Mesendoderm (in vitro differentiated cells): ENCODE measurements around the gene ANK3.

Experiments
- DNase-seq: peaks from one replicate; pipeline ENCODE4 v3.0.0; 2013
- H2AK5ac ChIP-seq: 2 replicates; pipeline ENCODE4 v1.6.1; 2013; ENCODE audit warnings: low read length, inconsistent platforms
- H2BK120ac ChIP-seq: 2 replicates; pipeline ENCODE4 v1.6.1; 2013; ENCODE audit warnings: low read depth, mild to moderate bottlenecking, low read length, moderate library complexity, mixed read lengths
- H2BK15ac ChIP-seq: replicated peaks from 2 replicates; pipeline ENCODE4 v1.6.1; 2013; ENCODE audit warnings: low read depth, mild to moderate bottlenecking, moderate library complexity
- H2BK5ac ChIP-seq: 2 replicates; pipeline ENCODE4 v1.6.1; 2013; ENCODE audit warnings: low read length, inconsistent platforms
- H3K18ac ChIP-seq: 2 replicates; pipeline ENCODE4 v1.6.1; 2013; ENCODE audit warnings: mild to moderate bottlenecking, low read length, mixed read lengths
- H3K23ac ChIP-seq: one replicate; pipeline ENCODE4 v1.6.1; 2013; ENCODE audit warnings: low read length
- H3K27ac ChIP-seq: 2 replicates; pipeline ENCODE4 v1.5.1; 2013; ENCODE audit warnings: low read depth, mild to moderate bottlenecking, inconsistent platforms, low read length, moderate library complexity
- H3K27me3 ChIP-seq: 2 replicates; pipeline ENCODE4 v1.6.1; 2013; ENCODE audit warnings: low read length, control low read depth, mild to moderate bottlenecking, inconsistent platforms; ENCODE audit not compliant: insufficient read depth, poor library complexity
- H3K36me3 ChIP-seq: 2 replicates; pipeline ENCODE4 v1.6.1; 2013; ENCODE audit warnings: low read length, inconsistent platforms; ENCODE audit not compliant: control insufficient read depth, insufficient read depth
- H3K4ac ChIP-seq: one replicate; pipeline ENCODE4 v1.6.1; 2013; ENCODE audit warnings: low read depth, mild to moderate bottlenecking, low read length, moderate library complexity
- H3K4me1 ChIP-seq: 2 replicates; pipeline ENCODE4 v1.6.1; 2013; ENCODE audit warnings: low read depth, low read length, inconsistent platforms; ENCODE audit not compliant: control insufficient read depth
- H3K4me2 ChIP-seq: 2 replicates; pipeline ENCODE4 v1.6.1; 2013; ENCODE audit warnings: low read length
- H3K4me3 ChIP-seq: 2 replicates; pipeline ENCODE4 v1.5.1; 2013; ENCODE audit warnings: mild to moderate bottlenecking, low read length
- H3K56ac ChIP-seq: one replicate; pipeline ENCODE4 v1.6.1; 2013; ENCODE audit warnings: low read length
- H3K79me1 ChIP-seq: 2 replicates; pipeline ENCODE4 v1.6.1; 2013; ENCODE audit warnings: low read length, inconsistent platforms
- H3K79me2 ChIP-seq: 2 replicates; pipeline ENCODE4 v1.6.1; 2013; ENCODE audit warnings: mild to moderate bottlenecking, low read length; ENCODE audit not compliant: control insufficient read depth, insufficient read depth
- H3K9ac ChIP-seq: 2 replicates; pipeline ENCODE4 v1.6.1; 2013; ENCODE audit warnings: low read length, inconsistent platforms
- H4K5ac ChIP-seq: one replicate; pipeline ENCODE4 v1.6.1; 2013; ENCODE audit warnings: low read length
- H4K8ac ChIP-seq: one replicate; pipeline ENCODE4 v1.6.1; 2013; ENCODE audit warnings: low read depth, mild to moderate bottlenecking, control low read depth, low read length, moderate library complexity
- WGBS: extraction: QIAGEN DNeasy Blood & Tissue Kit; methylation state at CpG from one replicate; pipeline ENCODE4 v1.1.7; 2013; ENCODE audit warnings: low lambda C conversion rate, missing lambda C conversion rate; ENCODE audit not compliant: insufficient coverage; ENCODE audit errors: extremely low coverage; 5-methylcytosine and 5-hydroxymethylcytosine counted together

The ANK3 gene

GRCh38 chr10:60358282-60358681, 31.4 kb downstream of the ANK3 start:
- Histone ChIP-seq H3K27ac (no peak overlapping the region), H3K79me2 (no peaks in the 10 kb centered on the region), H3K4me2 (no peak overlapping the region), H2BK120ac (no peak overlapping the region), H3K4ac (no peak overlapping the region), H3K27me3 (no peaks in the 10 kb centered on the region), H2AK5ac (no peak overlapping the region), H3K4me1 (peaks cover 2% of the 10 kb centered on the region), H3K18ac (no peak overlapping the region), H3K56ac (no peak overlapping the region), H2BK5ac (no peak overlapping the region), H3K79me1 (no peaks in the 10 kb centered on the region), H3K9ac (no peak overlapping the region), H3K36me3 (no peaks in the 10 kb centered on the region), H4K5ac (no peak overlapping the region), H4K8ac (no peak overlapping the region), H3K23ac (no peak overlapping the region), H3K4me3 (no peak overlapping the region), H2BK15ac (no peak overlapping the region)
- DNase-seq, result no peak

GRCh38 chr10:60353519-60354258, 36.0 kb downstream of the ANK3 start:
- H3K79me2 ChIP-seq, result no peaks in the 10 kb centered on the region
- no peaks in the 10 kb centered on the region for H3K27me3 ChIP-seq
- H3K4me1 ChIP-seq, result peaks cover 2% of the 10 kb centered on the region
- no peak overlapping the region for H2AK5ac ChIP-seq
- WGBS, result no CpG with 5 or more reads among the region's 9 CpGs
- no peaks in the 10 kb centered on the region for H3K36me3 ChIP-seq
- H2BK15ac ChIP-seq, result no peak overlapping the region
- DNase-seq, result peak; percentile 27
- no peak overlapping the region for H3K4ac ChIP-seq
- H2BK120ac ChIP-seq, result no peak overlapping the region
- no peak overlapping the region for H3K9ac ChIP-seq
- no peak overlapping the region for H2BK5ac ChIP-seq
- H3K18ac ChIP-seq, result no peak overlapping the region
- H3K23ac ChIP-seq, result no peak overlapping the region
- no peak overlapping the region for H3K27ac ChIP-seq
- no peak overlapping the region for H3K4me3 ChIP-seq
- H4K5ac ChIP-seq, result no peak overlapping the region
- H3K79me1 ChIP-seq, result no peaks in the 10 kb centered on the region
- H4K8ac ChIP-seq, result no peak overlapping the region
- no peak overlapping the region for H3K4me2 ChIP-seq
- H3K56ac ChIP-seq, result no peak overlapping the region

GRCh38 chr10:60352105-60352504, 37.6 kb downstream of the ANK3 start:
- H2BK5ac ChIP-seq, result no peak overlapping the region
- no peaks in the 10 kb centered on the region for H3K79me1 ChIP-seq
- no peak overlapping the region for H3K56ac ChIP-seq
- no peak overlapping the region for H3K4ac ChIP-seq
- no peaks in the 10 kb centered on the region for H3K79me2 ChIP-seq
- H3K27ac ChIP-seq, result no peak overlapping the region
- no peak overlapping the region for H3K9ac ChIP-seq
- H3K4me3 ChIP-seq, result no peak overlapping the region
- no peaks in the 10 kb centered on the region for H3K27me3 ChIP-seq
- H3K36me3 ChIP-seq, result no peaks in the 10 kb centered on the region
- no peak overlapping the region for H3K4me2 ChIP-seq
- no peak overlapping the region for H4K5ac ChIP-seq
- WGBS, result no CpG with 5 or more reads among the region's 5 CpGs
- no peak for DNase-seq
- H3K4me1 ChIP-seq, result peaks cover 2% of the 10 kb centered on the region
- no peak overlapping the region for H2BK15ac ChIP-seq
- no peak overlapping the region for H4K8ac ChIP-seq
- no peak overlapping the region for H2BK120ac ChIP-seq
- H3K23ac ChIP-seq, result no peak overlapping the region
- H3K18ac ChIP-seq, result no peak overlapping the region
- no peak overlapping the region for H2AK5ac ChIP-seq

- Histone ChIP-seq H2BK120ac (no peak overlapping the region), H3K79me2 (no peaks in the 10 kb centered on the region), H3K79me1 (no peaks in the 10 kb centered on the region), H4K8ac (no peak overlapping the region), H3K4me2 (no peak overlapping the region), H3K18ac (no peak overlapping the region), H3K36me3 (no peaks in the 10 kb centered on the region), H4K5ac (no peak overlapping the region), H3K23ac (no peak overlapping the region), H2AK5ac (no peak overlapping the region), H3K9ac (no peak overlapping the region), H3K27me3 (no peaks in the 10 kb centered on the region), H3K56ac (no peak overlapping the region), H3K4me3 (no peak overlapping the region), H3K4ac (no peak overlapping the region), H2BK15ac (no peak overlapping the region), H3K4me1 (peaks cover 2% of the 10 kb centered on the region), H3K27ac (no peak overlapping the region), H2BK5ac (no peak overlapping the region)
- DNase-seq, result no peak
- WGBS, result no CpG with 5 or more reads among the region's 4 CpGs
These were observed 38.4 kb downstream of the ANK3 start for GRCh38 chr10:60351191-60351853.

GRCh38 chr10:60350400-60350799, 39.3 kb downstream of the ANK3 start:
- Histone ChIP-seq H4K8ac (no peak overlapping the region), H3K79me1 (no peaks in the 10 kb centered on the region), H3K4me1 (peaks cover 2% of the 10 kb centered on the region), H3K9ac (no peak overlapping the region), H3K4ac (no peak overlapping the region), H2BK5ac (no peak overlapping the region), H3K36me3 (no peaks in the 10 kb centered on the region), H3K4me2 (no peak overlapping the region), H3K27me3 (no peaks in the 10 kb centered on the region), H2BK120ac (no peak overlapping the region), H2BK15ac (peak overlapping the region; percentile 45), H3K56ac (no peak overlapping the region), H3K4me3 (no peak overlapping the region), H4K5ac (no peak overlapping the region), H2AK5ac (no peak overlapping the region), H3K23ac (no peak overlapping the region), H3K27ac (no peak overlapping the region), H3K18ac (no peak overlapping the region), H3K79me2 (no peaks in the 10 kb centered on the region)
- DNase-seq, result no peak
- WGBS, result no CpG with 5 or more reads among the region's 2 CpGs

GRCh38 chr10:60349426-60349825, 40.2 kb downstream of the ANK3 start:
- no CpG with 5 or more reads among the region's 2 CpGs for WGBS
- H3K27ac ChIP-seq, result no peak overlapping the region
- H2BK15ac ChIP-seq, result no peak overlapping the region
- no peaks in the 10 kb centered on the region for H3K79me2 ChIP-seq
- no peak overlapping the region for H3K4me3 ChIP-seq
- no peak overlapping the region for H4K8ac ChIP-seq
- no peaks in the 10 kb centered on the region for H3K79me1 ChIP-seq
- no peak overlapping the region for H2BK120ac ChIP-seq
- H3K4me2 ChIP-seq, result no peak overlapping the region
- no peak overlapping the region for H3K23ac ChIP-seq
- no peak for DNase-seq
- H3K4ac ChIP-seq, result no peak overlapping the region
- peaks cover 2% of the 10 kb centered on the region for H3K4me1 ChIP-seq
- no peaks in the 10 kb centered on the region for H3K36me3 ChIP-seq
- no peak overlapping the region for H2BK5ac ChIP-seq
- H4K5ac ChIP-seq, result no peak overlapping the region
- H3K27me3 ChIP-seq, result no peaks in the 10 kb centered on the region
- H2AK5ac ChIP-seq, result no peak overlapping the region
- no peak overlapping the region for H3K9ac ChIP-seq
- H3K56ac ChIP-seq, result no peak overlapping the region
- no peak overlapping the region for H3K18ac ChIP-seq
